Measurements from ENCODE around the gene TTC16. TPM values are rescaled to one million over a fixed set of nuclear protein-coding genes. Genes with fewer than 3 reads are reported as not detected.
"Not testable (repeated sequence)": the region's sequence is repeated elsewhere in the genome, so short reads cannot be mapped to it uniquely, and the experiment has no call there.

Gene TTC16
- total RNA-seq, 1 donor from 2014 or later = 0.15 TPM

DNA sequence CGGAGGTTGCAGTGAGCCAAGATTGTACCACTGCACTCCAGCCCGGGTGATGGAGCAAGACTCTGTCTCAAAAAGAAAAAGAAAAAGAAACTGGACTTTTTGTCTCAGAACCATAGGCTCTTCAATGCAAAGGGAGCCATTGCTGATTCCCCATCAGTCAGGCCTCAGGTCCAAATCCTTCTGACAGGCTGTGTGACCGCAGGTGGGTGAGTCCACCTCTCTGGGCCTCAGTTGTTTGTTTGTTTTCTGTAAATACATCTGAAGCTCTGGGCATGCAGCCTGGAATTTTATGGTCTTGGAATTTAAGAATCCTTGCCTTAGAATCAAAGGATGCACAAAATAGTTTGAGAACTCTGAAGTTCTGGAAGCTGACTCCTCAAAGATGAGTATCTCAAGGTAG lies 40.4 kb downstream of the TTC16 start:
- ATAC-seq = no peak

DNA sequence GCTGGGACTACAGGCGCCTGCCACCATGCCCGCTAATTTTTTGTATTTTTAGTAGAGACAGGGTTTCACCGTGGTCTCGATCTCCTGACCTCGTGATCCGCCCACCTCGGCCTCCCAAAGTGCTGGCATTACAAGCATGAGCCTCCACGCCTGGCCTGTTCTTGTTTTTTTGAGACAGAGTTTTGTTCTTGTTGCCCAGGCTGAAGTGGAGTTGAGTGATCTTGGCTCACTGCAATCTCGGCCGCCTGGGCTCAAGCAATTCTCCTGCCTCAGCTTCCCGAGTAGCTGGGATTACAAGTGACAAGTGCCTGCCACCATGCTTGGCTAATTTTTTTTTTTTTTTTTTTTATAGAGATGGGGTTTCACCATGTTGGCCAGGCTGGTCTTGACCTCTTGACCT lies 40.9 kb downstream of the TTC16 start:
- ATAC-seq; intact Hi-C loops (cut with micrococcal nuclease); DNase-seq: not testable (repeated sequence)

More for the DNA sequence above, 40.4 kb downstream of the TTC16 start:
- intact Hi-C loops (cut with micrococcal nuclease) = no loop called here
- no peak for DNase-seq

DNA sequence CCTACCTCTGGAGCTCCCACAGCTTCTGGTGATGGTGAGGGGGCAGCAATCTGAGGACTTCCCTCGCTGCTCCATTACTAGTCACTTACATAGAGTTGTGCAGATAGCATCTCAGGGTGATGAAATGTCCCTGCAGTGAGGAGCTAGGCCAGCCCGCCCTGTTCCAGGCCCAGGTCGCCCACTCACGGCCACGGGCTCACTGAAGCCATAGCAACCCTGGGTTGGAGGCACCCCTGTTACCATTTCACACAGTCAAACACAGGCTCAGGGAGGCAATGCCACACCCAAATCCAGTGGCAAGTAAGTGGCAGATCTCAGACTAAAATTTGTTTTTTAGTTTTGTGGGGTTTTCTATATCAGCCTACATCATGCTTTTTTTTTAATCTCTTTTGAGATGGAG lies 43.0 kb downstream of the TTC16 start:
- ATAC-seq (no peak), DNase-seq (no peak)
- intact Hi-C loops (cut with micrococcal nuclease) = no loop called here

DNA sequence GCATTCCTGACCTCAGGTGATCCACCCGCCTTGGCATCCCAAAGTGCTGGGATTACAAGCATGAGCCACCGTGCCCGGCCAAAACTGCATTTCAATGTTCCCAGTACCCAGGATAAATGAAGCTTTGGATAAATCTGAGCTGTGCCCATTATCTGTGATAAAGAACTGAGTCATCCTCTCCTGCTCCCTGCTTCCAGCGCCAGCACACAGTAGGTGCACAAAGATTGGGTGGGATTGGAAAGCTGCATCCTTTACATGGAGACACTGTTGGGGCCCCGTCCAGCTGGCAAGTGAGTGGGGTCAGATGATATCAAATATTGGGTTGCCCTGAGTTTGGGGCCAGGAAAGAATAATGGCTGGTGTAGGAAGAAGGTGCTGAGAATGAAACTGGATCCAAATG lies 45.2 kb downstream of the TTC16 start:
- intact Hi-C loops (cut with micrococcal nuclease) = no loop called here
- DNase-seq = no peak
- ATAC-seq = no peak

DNA sequence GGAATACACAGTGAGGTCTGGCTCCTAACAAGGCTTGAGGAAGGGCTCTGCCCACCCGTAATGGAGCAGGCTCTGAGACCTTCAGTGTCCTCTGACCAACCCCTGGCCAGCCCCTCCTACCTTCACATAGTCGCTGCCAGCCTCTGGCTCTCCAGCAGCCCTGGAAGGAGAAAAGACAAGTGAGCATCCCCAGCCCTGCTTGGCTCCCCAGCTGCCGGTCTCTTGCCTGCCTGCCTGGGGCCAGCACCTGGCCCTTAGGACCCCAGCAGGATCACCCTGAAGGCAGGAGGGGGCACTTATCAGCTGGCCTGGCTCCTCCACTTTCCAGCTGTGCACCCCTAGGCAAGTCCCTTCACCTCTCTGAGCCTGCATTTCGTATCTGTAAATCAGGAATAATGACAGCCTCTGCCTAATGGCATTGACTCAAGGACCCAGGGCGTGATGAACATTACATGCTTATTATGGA lies 45.6 kb downstream of the TTC16 start:
- ATAC-seq = peak; percentile 14
- no peak for DNase-seq
- intact Hi-C loops (cut with micrococcal nuclease) = no loop called here

DNA sequence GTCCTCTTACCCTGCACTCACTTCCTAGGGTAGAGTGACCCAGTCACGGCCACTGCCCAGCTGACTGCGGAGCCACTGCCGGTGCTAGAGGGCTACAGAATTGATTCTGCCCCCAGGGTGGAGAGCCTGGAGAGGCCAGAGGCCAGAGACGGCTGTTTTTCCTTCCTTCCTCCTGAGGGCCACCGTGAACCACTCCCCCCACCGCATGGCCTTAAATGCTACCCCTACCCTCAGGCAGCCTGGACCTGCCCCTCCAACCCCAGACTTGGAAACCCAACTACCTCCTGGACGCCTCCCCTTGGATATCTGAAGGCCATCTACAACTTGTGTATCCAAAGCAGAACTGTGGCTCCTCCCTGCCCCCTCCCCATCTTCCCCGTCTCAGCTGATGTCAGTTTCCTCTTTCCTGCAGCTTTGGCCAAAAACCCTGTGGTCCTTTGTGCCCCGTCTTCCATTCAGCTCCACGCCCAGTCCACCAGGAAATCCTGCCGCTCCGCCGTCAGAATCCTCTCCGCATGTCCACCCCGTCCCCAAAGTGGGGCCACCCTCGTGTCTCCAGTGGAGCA lies 46.3 kb downstream of the TTC16 start:
- ATAC-seq = peak; percentile 74
- peak; percentile 70 for DNase-seq
- intact Hi-C loops (cut with micrococcal nuclease) = no loop called here

DNA sequence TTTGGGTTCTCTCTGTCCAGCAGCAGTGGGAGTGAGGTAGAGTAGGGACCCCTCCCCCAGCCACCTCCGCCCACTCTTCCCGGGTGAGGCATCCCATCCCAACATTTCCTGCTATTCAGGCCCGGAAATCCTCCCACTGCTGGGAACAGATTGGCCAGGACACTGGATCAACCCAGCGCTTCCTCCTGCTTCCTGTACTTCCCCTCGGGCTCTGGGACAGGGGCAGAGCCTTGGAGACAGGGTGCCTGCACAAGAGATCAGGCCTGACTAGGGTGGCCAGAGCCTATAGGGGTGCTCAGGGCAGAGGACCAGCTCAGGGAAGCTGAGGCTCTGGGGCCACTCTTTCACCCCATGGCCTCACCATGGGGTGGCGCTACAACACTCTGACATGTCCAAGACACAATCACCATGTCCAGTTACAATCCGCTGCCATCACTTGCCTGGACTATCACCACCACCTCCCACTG lies 48.1 kb downstream of the TTC16 start:
- peak; percentile 72 for DNase-seq
- peak; percentile 73 for ATAC-seq
- intact Hi-C loops (cut with micrococcal nuclease) = no loop called here

DNA sequence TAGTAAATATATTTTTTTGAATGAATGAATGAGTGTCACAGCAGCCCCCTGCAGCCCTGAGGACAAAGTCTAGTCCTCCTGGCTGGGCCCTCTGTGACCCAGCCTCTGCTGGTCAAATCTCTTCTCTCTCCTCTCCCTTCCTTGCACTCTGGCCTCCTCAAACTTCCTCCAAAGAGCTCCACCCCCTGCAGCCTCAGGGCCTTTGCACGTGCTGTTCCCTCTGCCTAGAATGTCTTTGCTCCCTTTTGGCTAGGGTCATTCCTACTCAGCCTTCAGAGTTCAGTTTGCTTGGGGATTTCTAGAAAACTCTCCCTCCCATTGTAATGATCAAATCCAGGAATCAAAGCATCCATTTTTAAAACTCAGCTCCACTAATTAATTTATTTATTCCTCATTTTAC lies 49.5 kb downstream of the TTC16 start:
- intact Hi-C loops (cut with micrococcal nuclease) = no loop called here
- ATAC-seq (no peak), DNase-seq (no peak)

DNA sequence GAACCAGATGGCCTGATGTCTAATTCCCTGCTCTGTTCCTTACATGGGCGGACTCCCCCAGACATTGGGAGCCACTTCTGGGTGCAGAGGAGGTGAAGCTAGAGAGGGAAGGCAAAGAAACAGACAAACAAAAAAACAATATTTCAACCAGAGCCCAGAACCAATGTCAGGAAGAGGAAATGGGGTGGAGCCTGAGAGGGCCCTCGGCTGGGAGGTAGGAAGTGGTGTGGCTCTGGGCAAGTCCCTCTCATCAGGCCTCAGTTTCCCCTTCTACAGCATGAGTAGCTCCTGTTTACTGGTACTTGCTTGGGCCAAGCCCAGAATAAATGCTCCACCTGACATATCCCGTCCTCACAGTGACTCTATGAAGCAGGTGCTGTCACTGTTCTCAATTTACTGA lies 51.5 kb downstream of the TTC16 start:
- intact Hi-C loops (cut with micrococcal nuclease) = no loop called here
- DNase-seq = no peak
- ATAC-seq = no peak

DNA sequence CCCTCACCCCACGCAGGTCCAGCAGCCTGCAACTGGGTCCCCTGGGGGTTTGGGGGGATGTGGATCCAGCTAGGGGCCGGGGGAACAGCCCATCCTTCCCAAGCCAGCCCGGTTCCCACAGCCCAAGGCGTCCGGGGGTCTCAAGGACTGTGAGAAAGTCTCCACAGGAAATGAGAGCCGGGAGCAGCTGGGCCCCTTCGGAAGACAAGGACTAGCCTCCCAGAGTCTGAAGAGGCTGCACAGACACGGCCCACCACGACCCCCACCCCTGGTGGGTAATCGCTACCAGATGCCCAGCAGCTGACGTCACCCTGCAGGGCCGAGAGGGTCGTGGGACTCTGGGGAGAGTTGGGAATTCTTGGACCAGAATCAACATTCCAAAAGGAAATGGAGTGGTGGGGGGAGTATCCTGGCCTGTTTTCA lies 52.0 kb downstream of the TTC16 start:
- ATAC-seq = no peak

DNA sequence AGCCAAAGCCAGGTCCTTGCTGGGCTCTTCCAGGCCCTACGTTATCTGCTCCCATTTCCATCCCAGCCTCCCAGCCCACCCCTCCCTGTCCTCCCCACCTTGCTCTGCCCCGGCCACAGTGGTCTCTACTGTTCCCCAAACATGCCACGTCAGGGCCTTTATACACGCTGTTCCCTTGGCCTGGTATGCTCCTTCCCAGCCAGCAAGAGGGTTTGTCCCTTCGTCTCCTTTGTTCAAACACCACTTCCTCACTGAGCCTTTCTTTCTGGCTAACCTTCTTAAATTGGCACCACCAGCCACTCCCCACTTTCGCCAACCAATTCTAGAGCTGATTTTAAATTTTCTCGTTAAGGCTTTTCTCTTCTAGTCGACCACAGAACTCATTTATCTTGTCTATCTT lies 52.8 kb downstream of the TTC16 start:
- intact Hi-C loops (cut with micrococcal nuclease) = no loop called here
- DNase-seq = no peak
- no peak for ATAC-seq

More for the DNA sequence above, 52.0 kb downstream of the TTC16 start:
- peak; percentile 48 for DNase-seq
- intact Hi-C loops (cut with micrococcal nuclease) = no loop called here

DNA sequence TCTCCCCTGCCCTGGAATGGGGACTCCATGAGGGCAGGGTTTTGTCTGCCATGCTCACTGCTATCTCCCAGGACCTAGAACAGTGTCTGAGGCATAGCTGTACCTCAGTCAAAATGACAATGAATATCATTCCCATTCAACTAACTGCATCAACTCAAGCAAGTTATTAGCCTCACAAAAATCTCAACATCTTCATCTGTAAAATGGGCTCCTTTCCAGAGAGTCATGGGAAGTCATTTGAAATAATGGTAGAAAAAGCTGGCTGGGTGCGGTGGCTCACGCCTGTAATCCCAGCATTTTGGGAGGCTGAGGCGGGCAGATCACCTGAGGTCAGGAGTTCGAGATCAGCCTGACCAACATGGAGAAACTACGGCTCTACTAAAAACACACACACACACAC lies 53.2 kb downstream of the TTC16 start:
- intact Hi-C loops (cut with micrococcal nuclease) = no loop called here
- ATAC-seq (no peak), DNase-seq (no peak)

DNA sequence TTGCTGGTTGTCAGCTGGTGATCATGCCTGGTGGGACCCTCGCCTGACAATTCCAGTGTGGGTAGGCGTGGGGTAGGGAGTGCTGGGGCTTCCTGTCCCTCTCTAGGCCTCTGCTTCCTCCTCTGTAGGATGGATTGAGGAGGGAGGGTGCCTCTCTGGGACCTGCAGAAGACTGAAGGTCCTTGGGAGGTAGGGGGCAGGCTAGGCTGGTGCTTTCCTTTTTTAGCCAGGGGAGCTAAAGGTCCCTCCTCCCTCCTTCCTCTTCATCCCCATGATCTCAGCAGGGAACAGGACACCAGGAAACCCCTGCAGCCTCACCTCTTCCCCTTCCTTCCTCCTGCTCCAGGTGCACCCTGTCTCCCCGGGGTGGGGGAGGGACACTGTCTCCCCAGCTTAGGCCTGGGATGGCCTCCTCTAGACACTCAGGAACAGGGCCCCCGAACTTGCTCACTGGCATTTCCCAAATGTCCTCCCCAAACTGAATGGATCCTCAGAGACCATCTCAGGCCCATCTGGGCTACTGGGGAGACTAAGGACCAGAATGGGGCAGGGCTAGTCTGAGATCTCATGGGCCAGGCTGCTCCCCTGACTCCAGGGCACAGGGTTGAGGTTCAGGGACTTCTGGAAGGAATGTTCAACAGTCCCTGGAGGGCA lies 54.2 kb downstream of the TTC16 start:
- ATAC-seq (no peak), DNase-seq (no peak)

DNA sequence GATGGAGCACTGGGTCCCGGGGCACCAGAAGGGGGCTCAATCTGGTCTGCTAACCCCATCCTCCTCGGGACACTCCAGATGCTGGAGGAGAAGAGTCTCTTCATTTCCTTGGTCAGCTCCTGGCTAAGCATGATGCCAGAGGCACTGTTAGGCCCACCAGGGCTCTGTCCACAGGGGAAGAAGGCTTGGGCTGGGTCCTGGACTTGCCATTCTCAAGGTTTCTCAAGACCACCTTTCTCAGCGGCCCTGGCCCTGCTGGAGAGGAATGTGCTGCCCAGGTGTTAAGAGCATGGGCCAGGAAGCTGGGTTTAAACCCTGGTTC lies 54.7 kb downstream of the TTC16 start:
- no peak for DNase-seq
- intact Hi-C loops (cut with micrococcal nuclease) = no loop called here
- ATAC-seq = no peak

More for the DNA sequence above, 54.2 kb downstream of the TTC16 start:
- intact Hi-C loops (cut with micrococcal nuclease) = no loop called here

DNA sequence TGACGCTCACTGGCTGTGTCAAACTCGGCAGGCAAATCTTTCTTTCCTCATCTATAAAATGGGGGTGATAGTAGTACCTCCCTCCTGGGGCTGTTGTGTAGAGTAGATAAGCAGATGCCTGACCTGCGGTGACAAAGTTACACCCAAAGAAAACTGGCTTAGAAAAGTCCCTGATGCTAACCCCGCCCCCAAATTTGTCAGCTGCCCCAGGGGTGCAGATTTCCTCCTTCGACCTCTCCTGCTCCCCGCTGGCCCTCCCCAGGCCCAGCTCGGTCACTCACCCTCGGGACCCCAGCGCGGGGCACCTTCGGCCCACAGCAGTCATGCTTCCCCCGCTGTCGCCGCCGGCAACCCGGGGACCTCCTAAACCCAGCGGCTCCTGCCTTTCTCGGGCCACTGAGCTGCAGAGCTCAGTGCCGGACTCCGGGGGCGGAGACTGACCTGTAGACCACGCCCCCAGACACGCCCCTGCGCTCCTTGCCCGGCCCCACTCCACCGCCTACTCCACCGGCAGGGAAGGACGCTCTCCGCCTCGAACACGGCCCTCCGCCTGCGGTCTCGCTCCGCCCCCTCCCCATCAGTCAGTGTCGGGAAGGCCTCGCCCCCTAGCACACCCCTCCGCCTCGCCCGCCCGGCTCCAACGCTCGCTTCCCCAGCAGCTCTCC lies 55.2 kb downstream of the TTC16 start:
- DNase-seq (peak; percentile 99), ATAC-seq (peak; percentile 97)
- intact Hi-C loops (cut with micrococcal nuclease) = no loop called here

DNA sequence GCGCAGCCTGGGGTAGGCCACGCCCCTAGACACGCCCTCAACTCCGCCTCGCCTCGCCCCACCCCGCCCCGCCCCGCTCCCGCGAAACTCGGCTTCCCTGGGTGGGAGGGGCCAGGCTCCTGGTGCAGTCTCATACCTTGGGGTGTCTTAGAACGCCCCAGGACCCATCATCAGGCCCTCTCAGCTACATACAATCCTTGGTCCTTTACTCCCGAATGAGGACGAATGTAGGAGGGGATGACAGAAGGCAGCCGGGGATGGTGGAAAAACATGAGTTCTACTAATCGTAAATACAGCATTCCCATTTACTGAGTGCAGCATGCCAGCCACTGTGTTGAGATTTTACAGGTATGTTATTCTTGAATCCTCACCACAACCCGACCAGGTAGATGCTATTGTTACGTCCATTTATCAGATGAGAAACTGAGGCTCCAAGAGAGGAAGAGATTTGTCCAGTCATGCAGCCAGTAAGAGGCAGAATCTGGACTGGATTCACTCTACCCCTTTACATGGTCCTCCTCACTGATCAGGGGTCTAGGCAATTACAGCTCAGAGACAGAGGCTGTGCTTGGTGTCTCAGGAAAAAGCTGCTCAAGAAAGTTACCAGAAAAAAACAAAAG lies 55.8 kb downstream of the TTC16 start:
- DNase-seq = no peak
- no peak for ATAC-seq
- intact Hi-C loops (cut with micrococcal nuclease) = no loop called here

DNA sequence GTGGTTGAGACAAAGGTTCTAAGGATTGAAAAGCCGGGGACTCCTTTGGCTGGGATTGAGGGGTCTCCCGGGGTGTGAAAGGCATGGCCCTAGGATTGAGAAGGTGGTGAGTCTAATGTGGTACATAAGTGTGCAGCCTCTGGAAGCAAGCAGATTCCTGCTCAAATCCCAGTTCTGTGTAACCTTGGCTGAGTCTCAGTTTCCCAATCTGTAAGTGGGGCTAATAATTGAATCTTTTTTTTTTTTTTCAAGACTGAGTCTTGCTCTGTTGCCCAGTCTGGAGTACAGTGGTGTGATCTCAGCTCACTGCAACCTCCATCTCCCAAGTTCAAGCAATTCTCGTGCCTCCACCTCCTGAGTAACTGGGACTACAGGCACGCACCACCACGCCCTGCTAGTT lies 56.7 kb downstream of the TTC16 start:
- intact Hi-C loops (cut with micrococcal nuclease) = no loop called here
- DNase-seq = no peak
- ATAC-seq = no peak

DNA sequence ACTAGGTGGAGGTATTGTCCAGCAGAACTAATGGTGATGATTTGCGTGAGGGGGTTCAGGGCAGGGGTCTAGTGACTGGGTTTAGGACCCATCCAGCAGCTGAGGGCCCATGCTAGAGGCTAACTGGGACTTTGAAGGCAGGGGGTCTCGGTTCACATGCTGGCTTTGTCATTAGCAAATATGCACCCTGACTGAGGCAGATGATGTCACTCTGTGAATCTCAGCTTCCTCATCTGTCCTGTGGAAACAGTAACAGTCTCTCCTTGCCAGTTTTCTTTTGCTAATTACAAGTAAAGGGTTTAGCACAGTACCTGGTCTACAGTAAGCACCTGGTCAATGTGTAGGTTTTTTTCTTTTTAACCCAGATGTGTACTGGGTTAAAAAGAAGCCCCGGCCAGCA lies 57.4 kb downstream of the TTC16 start:
- intact Hi-C loops (cut with micrococcal nuclease) = no loop called here
- no peak for ATAC-seq
- DNase-seq = no peak

DNA sequence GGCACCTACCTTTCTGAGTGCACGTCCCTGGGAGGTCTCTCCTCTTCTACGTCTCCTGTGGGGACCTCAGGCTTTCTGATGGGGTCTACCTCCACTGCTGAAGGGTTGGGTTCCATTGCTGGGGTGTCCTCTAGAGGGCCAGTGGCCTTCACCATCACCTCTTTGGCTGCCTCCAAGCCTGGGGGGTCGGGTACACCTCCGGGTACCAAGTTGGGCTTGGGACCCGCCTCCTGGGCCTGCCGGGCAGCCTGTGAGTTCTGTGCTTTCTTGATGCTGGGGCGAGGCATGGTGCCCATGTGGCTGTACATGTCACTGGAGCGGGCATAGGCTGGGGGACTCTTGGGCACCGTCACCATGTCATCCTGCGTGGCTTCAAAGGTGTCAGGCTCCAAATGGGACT lies 58.1 kb downstream of the TTC16 start:
- no peak for DNase-seq
- ATAC-seq = no peak
- intact Hi-C loops (cut with micrococcal nuclease) = no loop called here

DNA sequence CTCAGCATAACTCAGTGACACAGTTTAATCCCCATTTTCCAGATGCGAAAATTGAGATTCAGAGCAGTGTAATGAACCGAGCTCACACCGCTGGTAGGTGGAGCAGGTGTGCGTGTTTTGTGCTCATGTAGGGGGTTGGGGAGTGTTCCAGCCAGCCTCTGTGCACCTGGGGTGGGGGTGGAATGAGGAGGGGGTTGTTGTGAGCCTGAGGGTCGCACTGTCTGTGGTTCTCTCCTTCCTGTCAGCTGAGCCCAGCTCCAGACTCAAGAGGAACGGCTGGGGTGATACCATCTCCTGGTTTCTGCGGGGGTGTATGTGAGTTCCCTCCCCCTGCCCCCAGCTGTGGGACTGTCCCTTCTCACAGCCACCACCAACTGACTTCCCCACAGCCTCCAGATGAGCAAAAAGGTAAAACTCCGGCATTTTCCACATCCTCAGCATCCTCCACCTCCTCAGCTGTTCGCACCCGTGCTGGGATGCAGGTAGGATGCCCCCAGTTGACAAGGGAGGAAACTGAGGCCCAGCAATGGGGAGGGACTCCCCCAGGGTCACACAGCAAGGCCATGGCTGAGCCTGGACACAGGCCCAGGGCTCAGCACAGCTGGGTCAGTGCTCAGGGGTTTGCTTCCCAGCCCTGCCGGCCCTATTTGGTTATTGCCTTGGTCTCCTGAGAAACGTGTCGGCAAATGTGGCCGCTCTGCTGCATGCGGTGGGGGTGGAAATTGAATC lies 60.5 kb downstream of the TTC16 start:
- intact Hi-C loops (cut with micrococcal nuclease) = no loop called here
- ATAC-seq = peak; percentile 12
- peak; percentile 50 for DNase-seq
